Smooth muscle cell (in vitro differentiated cells): ENCODE results near the gene PGD. TPM values are rescaled to one million over a fixed set of nuclear protein-coding genes. Genes with fewer than 3 reads are reported as not detected.

Experiments used
- DNase-seq: peaks from one replicate; lab custom pipeline; 2025; ENCODE audit not compliant: unreplicated experiment; lab: John Stamatoyannopoulos, UW
- H2AFZ ChIP-seq: fragments of 200-600 bp; sonication (generic); 2 replicates; pipeline ENCODE4 v1.6.0; 2016; ENCODE audit warnings: antibody characterized with exemption, low read depth, mild to moderate bottlenecking
- H3F3A ChIP-seq: fragments of 200-600 bp; sonication (generic); 2 replicates; pipeline ENCODE4 v1.6.0; 2017; ENCODE audit warnings: antibody characterized with exemption, low read depth
- H3K27ac ChIP-seq: fragments of 200-600 bp; sonication (generic); 2 replicates; pipeline ENCODE4 v1.5.1; 2016; ENCODE audit warnings: low read depth, mild to moderate bottlenecking
- H3K27me3 ChIP-seq: fragments of 200-600 bp; sonication (generic); 2 replicates; pipeline ENCODE4 v1.6.1; 2016; ENCODE audit warnings: low read depth, mild to moderate bottlenecking
- H3K36me3 ChIP-seq: fragments of 200-600 bp; sonication (generic); 2 replicates; pipeline ENCODE4 v1.5.1; 2016; ENCODE audit warnings: low read depth
- H3K4me1 ChIP-seq: fragments of 200-600 bp; sonication (generic); 2 replicates; pipeline ENCODE4 v1.5.1; 2016; ENCODE audit warnings: low read depth
- H3K4me2 ChIP-seq: fragments of 200-600 bp; sonication (generic); 2 replicates; pipeline ENCODE4 v1.6.0; 2016; ENCODE audit warnings: mild to moderate bottlenecking
- H3K4me3 ChIP-seq: fragments of 200-600 bp; sonication (generic); 2 replicates; pipeline ENCODE4 v1.5.1; 2016; ENCODE audit warnings: mild to moderate bottlenecking
- H3K79me2 ChIP-seq: fragments of 200-600 bp; sonication (generic); 2 replicates; pipeline ENCODE4 v1.6.0; 2016; ENCODE audit warnings: low read depth, mild to moderate bottlenecking
- H3K9ac ChIP-seq: fragments of 200-600 bp; sonication (generic); 2 replicates; pipeline ENCODE4 v1.6.0; 2016; ENCODE audit warnings: low read depth
- H3K9me3 ChIP-seq: fragments of 200-600 bp; sonication (generic); replicated peaks from 2 replicates; pipeline ENCODE4 v1.5.1; 2016; ENCODE audit warnings: low read depth
- H4K20me1 ChIP-seq: fragments of 200-600 bp; sonication (generic); 2 replicates; pipeline ENCODE4 v1.6.0; 2016; ENCODE audit warnings: low read depth
- CTCF ChIP-seq: fragments of 200-600 bp; sonication (generic); IDR thresholded peaks from 2 replicates; pipeline ENCODE4 v1.5.1; 2017; ENCODE audit warnings: borderline replicate concordance, mild to moderate bottlenecking, antibody characterized with exemption; ENCODE audit not compliant: insufficient read depth, poor library complexity, severe bottlenecking
- WGBS: methylation state at CpG from one replicate; pipeline ENCODE4 v1.1.7; 2016; ENCODE audit warnings: low lambda C conversion rate; 5-methylcytosine and 5-hydroxymethylcytosine counted together
- polyA plus RNA-seq: library from polyadenylated mRNA; unstranded; fragments of >200 nt; fragmentation: Nextera tagmentation; extraction: Ambion mirVana; gene quantifications from 2 replicates; pipeline ENCODE4 v1.2.1, GENCODE V29; 2016
- total RNA-seq: library from RNA; depleted of rRNA; stranded (reverse); fragments of >200 nt; gene quantifications from 2 replicates; pipeline ENCODE4 v1.2.3, GENCODE V29; 2014

The PGD gene
- total and polyA plus RNA-seq, 2 experiments from 2014 or later = 64.7 to 117 TPM

DNA sequence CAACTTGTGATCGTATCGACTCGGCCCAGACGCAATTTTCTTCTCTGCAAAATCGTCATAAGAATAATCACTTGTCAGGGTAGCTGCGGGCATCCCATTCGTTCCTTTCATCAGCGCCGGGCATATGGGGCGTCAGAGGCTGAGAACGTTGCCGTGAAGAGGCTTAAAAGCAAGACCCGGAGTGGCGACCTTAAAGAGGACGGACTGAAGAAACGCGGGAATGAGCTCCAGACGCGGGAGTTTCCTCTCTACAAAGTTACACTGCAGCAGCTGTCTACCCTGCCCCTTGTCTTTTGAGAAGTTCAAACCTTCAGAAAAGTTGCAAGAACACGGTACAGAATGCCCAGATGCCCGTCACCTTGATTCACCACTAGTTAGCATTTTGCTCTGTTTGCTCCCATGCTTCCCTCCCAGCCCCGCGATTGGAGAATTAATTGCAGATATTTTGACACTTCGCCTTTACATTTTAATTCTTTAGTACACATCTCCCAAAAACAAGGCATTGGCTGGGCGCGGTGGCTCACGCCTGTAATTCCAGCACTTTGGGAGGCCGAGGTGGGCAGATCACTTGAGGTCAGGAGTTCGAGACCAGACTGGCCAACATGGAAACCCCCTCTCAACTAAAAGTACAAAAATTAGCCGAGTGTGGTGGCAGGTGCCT lies 32.3 kb downstream of the PGD start:
- Histone ChIP-seq H3K27ac (peak overlapping the region; percentile 69), H3K9ac (peak overlapping the region; percentile 92), H2AFZ (peak overlapping the region; percentile 91), H3K36me3 (no peaks in the 10 kb centered on the region), H3K9me3 (no peaks in the 10 kb centered on the region), H4K20me1 (no peaks in the 10 kb centered on the region), H3K27me3 (no peaks in the 10 kb centered on the region), H3K4me3 (peak overlapping the region; percentile 82), H3F3A (no peaks in the 10 kb centered on the region), H3K4me1 (peaks cover 5% of the 10 kb centered on the region), H3K79me2 (no peaks in the 10 kb centered on the region), H3K4me2 (peak overlapping the region; percentile 93)
- WGBS = 29% methylated on average over 30 of the region's 30 CpGs
- TF ChIP-seq CTCF = no peak
- DNase-seq = no peak

- H3K9me3 ChIP-seq = no peaks in the 10 kb centered on the region
- H3K4me2 ChIP-seq = no peak overlapping the region
- H3K27ac ChIP-seq = no peak overlapping the region
These were observed 34.2 kb downstream of the PGD start for GRCh38 chr1:10432910-10433700.

DNA sequence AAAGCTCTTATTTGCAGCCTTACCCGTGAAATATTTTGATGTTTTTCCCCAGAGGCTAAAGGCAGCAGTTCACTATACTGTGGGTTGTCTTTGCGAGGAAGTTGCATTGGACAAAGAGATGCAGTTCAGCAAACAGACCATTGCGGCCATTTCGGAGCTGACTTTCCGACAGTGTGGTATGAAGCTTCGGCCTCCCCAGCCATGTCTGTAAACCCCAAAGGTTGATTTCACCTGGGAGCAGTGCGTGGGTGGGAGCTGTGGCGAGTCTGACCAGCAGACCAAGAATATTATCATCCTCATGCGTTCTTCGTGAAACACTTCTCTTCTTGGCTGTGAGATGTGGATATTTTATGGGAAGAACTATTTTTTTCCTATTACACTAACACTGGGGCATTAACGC lies 34.9 kb downstream of the PGD start:
- Histone ChIP-seq H3K4me1 (peaks cover 5% of the 10 kb centered on the region), H3K9ac (no peak overlapping the region), H2AFZ (no peak overlapping the region), H3K27me3 (no peaks in the 10 kb centered on the region), H3K4me3 (no peak overlapping the region), H3K27ac (no peak overlapping the region), H3K36me3 (no peaks in the 10 kb centered on the region), H3K9me3 (no peaks in the 10 kb centered on the region), H4K20me1 (no peaks in the 10 kb centered on the region), H3F3A (no peaks in the 10 kb centered on the region), H3K79me2 (no peaks in the 10 kb centered on the region), H3K4me2 (no peak overlapping the region)
- no peak for DNase-seq
- no peak for TF ChIP-seq CTCF
- 95% methylated on average over 11 of the region's 11 CpGs for WGBS

More at GRCh38 chr1:10432910-10433700, 34.2 kb downstream of the PGD start:
- WGBS = 91% methylated on average over 14 of the region's 14 CpGs
- Histone ChIP-seq H3K9ac (no peak overlapping the region), H3K4me1 (peaks cover 5% of the 10 kb centered on the region), H3K4me3 (no peak overlapping the region), H2AFZ (no peak overlapping the region), H3K79me2 (no peaks in the 10 kb centered on the region), H3K27me3 (no peaks in the 10 kb centered on the region), H3F3A (no peaks in the 10 kb centered on the region), H3K36me3 (no peaks in the 10 kb centered on the region), H4K20me1 (no peaks in the 10 kb centered on the region)
- no peak for TF ChIP-seq CTCF
- no peak for DNase-seq
